H1 (cell line): ENCODE data around the gene PAQR5. TPM values are rescaled to one million over a fixed set of nuclear protein-coding genes. Genes with fewer than 3 reads are reported as not detected.

ENCODE experiments used
- CTCF ChIA-PET: fragments of 300-600 bp; sonication (Branson Sonifier 250); formaldehyde crosslinking; loops from one replicate; lab custom pipeline; 2021; ENCODE audit not compliant: partially characterized antibody; lab: Charles Lee
- POLR2A ChIA-PET: fragments of 300-600 bp; sonication (Branson Sonifier 250); formaldehyde crosslinking; loops from one replicate; lab custom pipeline; 2021; ENCODE audit warnings: inconsistent platforms; ENCODE audit not compliant: partially characterized antibody; lab: Charles Lee
- DNase-seq, 2 experiments: peaks; one replicate each; pipeline versions ENCODE4 v3.0.0 to v3.0.0-alpha.2; 2010 to 2022; ENCODE audit warnings: low spot score in 2 of 2, low read depth in 1 of 2, mixed read lengths in 1 of 2
- FAIRE-seq: peaks from 2 replicates; lab custom pipeline; 2011; peaks lifted over from hg19 to GRCh38; lab: Jason Lieb, UNC
- H2AFZ ChIP-seq: 2 replicates; pipeline ENCODE4 v1.8.1; 2012; ENCODE audit warnings: low read length, inconsistent platforms
- H2AK5ac ChIP-seq: 2 replicates; pipeline ENCODE4 v1.6.1; 2013; ENCODE audit warnings: low read depth, low read length
- H2BK120ac ChIP-seq: replicated peaks from 2 replicates; pipeline ENCODE3; 2013; ENCODE audit warnings: low read depth, low read length, inconsistent platforms
- H2BK12ac ChIP-seq: 2 replicates; pipeline ENCODE4 v1.6.1; 2013; ENCODE audit warnings: low read depth, low read length
- H2BK15ac ChIP-seq: 2 replicates; pipeline ENCODE4 v1.6.1; 2013; ENCODE audit warnings: low read length
- H2BK20ac ChIP-seq: 2 replicates; pipeline ENCODE4 v1.6.1; 2013; ENCODE audit warnings: low read length
- H2BK5ac ChIP-seq: 2 replicates; pipeline ENCODE4 v1.6.1; 2013; ENCODE audit warnings: low read depth, low read length
- H3K14ac ChIP-seq: 2 replicates; pipeline ENCODE4 v1.6.1; 2013; ENCODE audit warnings: inconsistent platforms; ENCODE audit not compliant: insufficient read length
- H3K18ac ChIP-seq: 2 replicates; pipeline ENCODE4 v1.6.1; 2013; ENCODE audit warnings: low read length; ENCODE audit errors: extremely low read depth
- H3K23ac ChIP-seq: 2 replicates; pipeline ENCODE4 v1.6.1; 2013; ENCODE audit warnings: inconsistent platforms; ENCODE audit not compliant: insufficient read length
- H3K23me2 ChIP-seq: 2 replicates; pipeline ENCODE4 v1.6.1; 2013; ENCODE audit warnings: low read depth, low read length
- H3K27ac ChIP-seq: 2 replicates; pipeline ENCODE4 v1.6.1; 2011; ENCODE audit warnings: low read depth, low read length, inconsistent platforms
- H3K27me3 ChIP-seq, 4 experiments: replicated peaks in 1 of 4; 1 replicate in 1 of 4; 2 replicates in 3 of 4; pipeline versions ENCODE4 v1.6.1 to v1.8.1; 2011 to 2013; ENCODE audit warnings: low read length in 3 of 4, mild to moderate bottlenecking in 3 of 4, inconsistent platforms in 2 of 4, mixed read lengths in 2 of 4, moderate library complexity in 1 of 4; ENCODE audit not compliant: control insufficient read depth in 3 of 4, insufficient read depth in 3 of 4; ENCODE audit errors: extremely low read depth in 1 of 4
- H3K36me3 ChIP-seq, 4 experiments: 2 replicates each; pipeline versions ENCODE4 v1.6.1 to v1.8.1; 2011 to 2013; ENCODE audit warnings: mild to moderate bottlenecking in 4 of 4, low read length in 3 of 4, moderate library complexity in 2 of 4, control low read depth in 1 of 4, inconsistent platforms in 1 of 4; ENCODE audit not compliant: insufficient read depth in 4 of 4, control insufficient read depth in 2 of 4
- H3K4ac ChIP-seq: replicated peaks from 2 replicates; pipeline ENCODE3; 2013; ENCODE audit warnings: low read length, low read depth, mixed read lengths, inconsistent platforms; ENCODE audit not compliant: insufficient read length
- H3K4me1 ChIP-seq, 4 experiments: replicated peaks in 1 of 4; 1 replicate in 1 of 4; 2 replicates in 3 of 4; pipeline versions ENCODE4 v1.6.1 to v1.8.1; 2011 to 2013; ENCODE audit warnings: low read length in 3 of 4, inconsistent platforms in 2 of 4, mixed read lengths in 1 of 4; ENCODE audit not compliant: insufficient read depth in 4 of 4, control insufficient read depth in 3 of 4
- H3K4me2 ChIP-seq, 2 experiments: 2 replicates each; pipeline versions ENCODE4 v1.6.1 to v1.8.1; 2011 to 2013; ENCODE audit warnings: low read depth in 2 of 2, low read length in 2 of 2, control low read depth in 1 of 2, inconsistent platforms in 1 of 2, mild to moderate bottlenecking in 1 of 2; ENCODE audit not compliant: insufficient read depth in 1 of 2
- H3K4me3 ChIP-seq, 4 experiments: fragments of 200-600, 300-600 bp in 1 of 4; sonication (generic), shearing (Covaris generic), sonication (Bioruptor Twin) in 1 of 4; 2 replicates each; pipeline versions ENCODE4 v1.5.1 to v1.8.1; 2011 to 2016; ENCODE audit warnings: low read length in 4 of 4, low read depth in 3 of 4, control low read depth in 2 of 4, inconsistent platforms in 2 of 4, mild to moderate bottlenecking in 2 of 4, mixed read lengths in 1 of 4, moderate library complexity in 1 of 4; ENCODE audit not compliant: insufficient read depth in 2 of 4; ENCODE audit errors: extremely low read depth in 1 of 4
- H3K56ac ChIP-seq: replicated peaks from 2 replicates; pipeline ENCODE3; 2013; ENCODE audit warnings: low read depth, mild to moderate bottlenecking, mixed read lengths, low read length, inconsistent platforms; ENCODE audit not compliant: insufficient read length
- H3K79me1 ChIP-seq: 2 replicates; pipeline ENCODE4 v1.6.1; 2013; ENCODE audit warnings: low read depth, low read length, control low read depth
- H3K79me2 ChIP-seq, 2 experiments: 2 replicates each; pipeline versions ENCODE4 v1.6.1 to v1.8.1; 2012 to 2013; ENCODE audit warnings: low read length in 2 of 2, mild to moderate bottlenecking in 2 of 2, inconsistent platforms in 1 of 2; ENCODE audit not compliant: insufficient read depth in 2 of 2, control insufficient read depth in 1 of 2
- H3K9ac ChIP-seq, 4 experiments: replicated peaks in 1 of 4; 1 replicate in 1 of 4; 2 replicates in 3 of 4; pipeline versions ENCODE4 v1.6.1 to v1.8.1; 2011 to 2013; ENCODE audit warnings: low read depth in 3 of 4, low read length in 3 of 4, control low read depth in 2 of 4, mild to moderate bottlenecking in 2 of 4, moderate library complexity in 2 of 4, inconsistent platforms in 1 of 4; ENCODE audit errors: extremely low read depth in 1 of 4
- H3K9me3 ChIP-seq, 2 experiments: 2 replicates each; pipeline versions ENCODE4 v1.6.1 to v1.8.1; 2012 to 2013; ENCODE audit warnings: mild to moderate bottlenecking in 2 of 2, moderate library complexity in 2 of 2, control low read depth in 1 of 2, inconsistent platforms in 1 of 2, low read depth in 1 of 2, low read length in 1 of 2, mixed read lengths in 1 of 2; ENCODE audit not compliant: insufficient read depth in 2 of 2
- H4K20me1 ChIP-seq, 2 experiments: replicated peaks in 1 of 2; 2 replicates each; pipeline versions ENCODE3 to v1.8.1; 2011 to 2013; ENCODE audit warnings: inconsistent platforms in 2 of 2, low read length in 2 of 2, mild to moderate bottlenecking in 1 of 2; ENCODE audit not compliant: insufficient read depth in 2 of 2, control insufficient read depth in 1 of 2
- H4K5ac ChIP-seq: 2 replicates; pipeline ENCODE4 v1.6.1; 2013; ENCODE audit warnings: low read length, low read depth, mixed read lengths, inconsistent platforms; ENCODE audit not compliant: insufficient read length
- H4K8ac ChIP-seq: 2 replicates; pipeline ENCODE4 v1.8.0; 2013; ENCODE audit warnings: mild to moderate bottlenecking, moderate library complexity, low read length, inconsistent platforms; ENCODE audit not compliant: insufficient read depth; ENCODE audit errors: extremely low read depth
- H4K91ac ChIP-seq: replicated peaks from 2 replicates; pipeline ENCODE3; 2013; ENCODE audit warnings: low read length, mixed read lengths, inconsistent platforms; ENCODE audit not compliant: insufficient read length
- EZH2 ChIP-seq: fragments of 200-600 bp; sonication (generic); IDR thresholded peaks from 2 replicates; pipeline ENCODE4 v1.7.1; 2012; ENCODE audit warnings: low read depth, mild to moderate bottlenecking, moderate library complexity, low read length, inconsistent platforms; ENCODE audit not compliant: severe bottlenecking
- HDAC6 ChIP-seq: IDR thresholded peaks from one replicate; pipeline ENCODE4 v1.7.1; 2012; ENCODE audit warnings: low read depth, mild to moderate bottlenecking, inconsistent platforms, low read length, moderate library complexity
- NRF1 ChIP-seq: IDR thresholded peaks from 2 replicates; pipeline ENCODE4 v1.6.1; 2011; ENCODE audit warnings: mild to moderate bottlenecking, low read depth, low read length, improper control_type of control experiment
- POLR2A ChIP-seq, 2 experiments: IDR thresholded peaks; 1 replicate in 1 of 2; 2 replicates in 1 of 2; pipeline ENCODE4 v1.6.1; 2011; ENCODE audit warnings: low read depth in 2 of 2, low read length in 2 of 2, mild to moderate bottlenecking in 2 of 2; ENCODE audit errors: control extremely low read depth in 1 of 2
- SUZ12 ChIP-seq: fragments of 200-600 bp; sonication (generic); IDR thresholded peaks from 2 replicates; pipeline ENCODE4 v1.6.1; 2012; ENCODE audit warnings: mild to moderate bottlenecking, inconsistent platforms, low read length, moderate library complexity, mixed read lengths
- TAF7 ChIP-seq: optimal IDR thresholded peaks from 2 replicates; pipeline ENCODE3; 2011; ENCODE audit warnings: low read depth, mild to moderate bottlenecking, inconsistent platforms, low read length, moderate library complexity, borderline replicate concordance
- YY1 ChIP-seq: IDR thresholded peaks from 2 replicates; pipeline ENCODE4 v1.6.1; 2011; ENCODE audit warnings: low read depth, mild to moderate bottlenecking, low read length
- ZNF274 ChIP-seq: IDR thresholded peaks from 2 replicates; pipeline ENCODE4 v1.7.0; 2012; ENCODE audit warnings: low read length, borderline replicate concordance; ENCODE audit errors: extremely low read depth
- WGBS, 2 experiments: shearing (Covaris generic) in 1 of 2; methylation state at CpG; one replicate each; pipeline versions ENCODE4 v1.1.6 to v1.1.7; 2013 to 2015; ENCODE audit warnings: low lambda C conversion rate in 2 of 2, mixed read lengths in 2 of 2, inconsistent platforms in 1 of 2, low coverage in 1 of 2, missing lambda C conversion rate in 1 of 2; ENCODE audit not compliant: insufficient replicate concordance in 2 of 2, insufficient coverage in 1 of 2, insufficient read length in 1 of 2; ENCODE audit errors: extremely low coverage in 1 of 2, missing lambda C conversion rate in 1 of 2; 5-methylcytosine and 5-hydroxymethylcytosine counted together
- polyA plus RNA-seq, 7 experiments: library from polyadenylated mRNA; depleted of rRNA in 3 of 7; stranded (reverse) in 5 of 7; unstranded in 2 of 7; fragments of >200 nt in 5 of 7; fragments of 200-250 nt in 2 of 7; gene quantifications; 1 replicate in 5 of 7; 2 replicates in 1 of 7; 4 replicates in 1 of 7; pipeline versions ENCODE4 v1.2.1 to v1.2.3, GENCODE V29; 2011 to 2013; ENCODE audit warnings: missing spikeins in 2 of 7, mixed read lengths in 2 of 7
- total RNA-seq: library from RNA; stranded (reverse); fragmentation: NEBNext Ultra II Directional; extraction: Animal tissue kit (Norgen Biotek cat#: 25700); gene quantifications from 2 replicates; pipeline ENCODE4 v1.2.1, GENCODE V29; 2021

The PAQR5 gene
- total and polyA plus RNA-seq, 2 of the 8 experiments (the other 6 are each of a cell fraction or from before 2014, with no cell fraction given) = 8.7 to 18.1 TPM

- no peak overlapping the region for H4K8ac ChIP-seq
- no peaks in the 10 kb centered on the region for H3K79me2 ChIP-seq
- H3K56ac ChIP-seq = no peak overlapping the region
- ChIA-PET POLR2A (interaction anchor here (0.8 to 2.4 kb wide), 6 partner anchors 10 to 223 kb away, joined by 3 to 10 read pairs (median 4); partner anchors contain the start of genes KIF23 and RPLP1), CTCF (interaction anchor here (0.5 to 2.1 kb wide), 15 partner anchors 9 to 240 kb away, joined by 3 to 9 read pairs (median 4); no protein-coding TSS in a partner anchor)
- WGBS, 2 experiments = 3% methylated on average over 15 of the region's 16 CpGs; no CpG with 5 or more reads in 1 of the 2 experiments
- no peak overlapping the region for H4K91ac ChIP-seq
- no peaks in the 10 kb centered on the region for H3K36me3 ChIP-seq
- H3K27me3 ChIP-seq = peaks cover 7 to 32% (median 20%) of the 10 kb centered on the region in 4 experiments
- no peaks in the 10 kb centered on the region for H4K20me1 ChIP-seq
- H3K27ac ChIP-seq = no peak overlapping the region
- no peak overlapping the region for H2BK120ac ChIP-seq
- FAIRE-seq (no peak), DNase-seq (no peak)
- H2BK12ac ChIP-seq = no peak overlapping the region
- H2BK5ac ChIP-seq = no peak overlapping the region
- H2AFZ ChIP-seq = no peak overlapping the region
- peak overlapping the region; percentile 89 for H3K4me2 ChIP-seq
- H3K9ac ChIP-seq = no peak overlapping the region
- H4K5ac ChIP-seq = no peak overlapping the region
- TF ChIP-seq HDAC6 (no peak), YY1 (no peak), SUZ12 (peak; percentile 56; the same call in 1 of the 2 replicates), TAF7 (no peak), POLR2A (IDR thresholded peaks at IDR 0.05; ENCODE audit: control extremely low read depth in 1 of 2, low read depth in 2 of 2, low read length in 2 of 2) (no peak), NRF1 (no peak), ZNF274 (no peak), EZH2 (peak; percentile 36)
- no peaks in the 10 kb centered on the region for H3K79me1 ChIP-seq
- H3K4ac ChIP-seq = no peak overlapping the region
- H3K4me1 ChIP-seq = peaks cover 2 to 14% (median 10%) of the 10 kb centered on the region in 4 experiments
- no peak overlapping the region for H3K23ac ChIP-seq
- H2BK20ac ChIP-seq = peak overlapping the region; percentile 72; the same call in 1 of the 2 replicates
- H2AK5ac ChIP-seq = no peak overlapping the region
- H3K9me3 ChIP-seq = no peaks in the 10 kb centered on the region
- no peak overlapping the region for H2BK15ac ChIP-seq
- H3K4me3 ChIP-seq = peak overlapping the region; percentile 55 to 84 (median 58)
- H3K14ac ChIP-seq = no peak overlapping the region
- peaks cover 13% of the 10 kb centered on the region; the same call in 1 of the 2 replicates for H3K23me2 ChIP-seq
- H3K18ac ChIP-seq = peak overlapping the region; percentile 44
Observed at GRCh38 chr15:69299451-69299886, 757 bp downstream of the PAQR5 start.
